Measurements from ENCODE around the gene ICAM4. TPM values are rescaled to one million over a fixed set of nuclear protein-coding genes. Genes with fewer than 3 reads are reported as not detected.
A peak's percentile ranks its signal among the peaks of the same experiment; 100 is the strongest.

The ICAM4 gene
- total and polyA plus RNA-seq, 9 of the 15 experiments (the other 6 are each of a cell fraction or from before 2014, with no cell fraction given): 14.1 to 86.1 (median 29.6) TPM

- Histone ChIP-seq H3K9me1 (ENCODE audit: control insufficient read depth, insufficient read depth, low read length) (peaks cover 1% of the 10 kb centered on the region), H2AFZ (ENCODE audit: low read depth, low read length) (no peak overlapping the region), H3K4me1 (replicated peaks in 1 of 2; ENCODE audit: control insufficient read depth in 2 of 2, insufficient read depth in 2 of 2, low read length in 2 of 2) (peaks cover 11 to 21% of the 10 kb centered on the region in 2 experiments; a peak in 4 of 5 replicates), H4K20me1 (replicated peaks; ENCODE audit: control insufficient read depth, insufficient read depth, low read length) (no peaks in the 10 kb centered on the region), H3K9ac (ENCODE audit: insufficient read depth in 1 of 2, low read depth in 2 of 2, low read length in 2 of 2) (peak overlapping the region in 1 of 2 experiments; percentile 36; a peak in 1 of 4 replicates), H3K9me3 (replicated peaks; ENCODE audit: control insufficient read depth, insufficient read depth, low read depth, low read length) (no peaks in the 10 kb centered on the region), H3K27ac (ENCODE audit: extremely low read depth, low read depth, low read length) (no peak overlapping the region), H3K4me2 (ENCODE audit: insufficient read depth, low read length) (no peak overlapping the region), H3K36me3 (ENCODE audit: control insufficient read depth, insufficient read depth, low read length) (peaks cover 82% of the 10 kb centered on the region; the same call in 2 of the 3 replicates), H3K4me3 (no peak overlapping the region), H3K79me2 (ENCODE audit: control insufficient read depth, insufficient read depth, low read length) (peaks cover 8% of the 10 kb centered on the region; the same call in 2 of the 3 replicates), H3K27me3 (ENCODE audit: control insufficient read depth in 2 of 2, insufficient read depth in 2 of 2, low read length in 2 of 2) (no peaks in the 10 kb centered on the region)
- ChIA-PET CTCF (ENCODE audit: low intra/inter-chr PET ratio) (no interaction called here), POLR2A (interaction anchor here (0.9 to 1.9 kb wide), 4 partner anchors 8 to 92 kb away, joined by 3 to 15 read pairs (median 6); partner anchors contain the start of genes ICAM1 and ICAM5)
- BruUV-seq (replicated peaks): no TSS peak
- DNase-seq (ENCODE audit: extremely low read depth in 1 of 4, low spot score in 3 of 4) (no peak), ATAC-seq (no peak), FAIRE-seq (no peak)
- in situ Hi-C loops (cut with MboI) (no loop called here), intact Hi-C loops (cut with micrococcal nuclease) (no loop called here)
- 87% methylated on average over 5 of the region's 5 CpGs for WGBS (ENCODE audit: insufficient coverage, low coverage, missing lambda C conversion rate)
- TF ChIP-seq PTTG1 (tag; IDR thresholded peaks at IDR 0.05; ENCODE audit: low read depth) (no peak), PREB (CRISPR knock-in tag; IDR thresholded peaks at IDR 0.05) (no peak), IRF1 (CRISPR knock-in tag; IDR thresholded peaks at IDR 0.05; ENCODE audit: borderline replicate concordance) (no peak), PML (IDR thresholded peaks at IDR 0.05; ENCODE audit: low read length) (no peak), PTRF (tag; IDR thresholded peaks at IDR 0.05) (no peak), ZNF24 (IDR thresholded peaks at IDR 0.05) (no peak)
Observed at GRCh38 chr19:10279737-10280442, 6.9 kb upstream of the ICAM4 start.
